ENCODE measurements around the gene CPNE8. TPM values are rescaled to one million over a fixed set of nuclear protein-coding genes. Genes with fewer than 3 reads are reported as not detected.
"Not testable (repeated sequence)": the region's sequence is repeated elsewhere in the genome, so short reads cannot be mapped to it uniquely, and the experiment has no call there.

Gene CPNE8
- total and polyA plus RNA-seq, 7 donors = 10.5 to 27.7 (median 15.7) TPM

DNA sequence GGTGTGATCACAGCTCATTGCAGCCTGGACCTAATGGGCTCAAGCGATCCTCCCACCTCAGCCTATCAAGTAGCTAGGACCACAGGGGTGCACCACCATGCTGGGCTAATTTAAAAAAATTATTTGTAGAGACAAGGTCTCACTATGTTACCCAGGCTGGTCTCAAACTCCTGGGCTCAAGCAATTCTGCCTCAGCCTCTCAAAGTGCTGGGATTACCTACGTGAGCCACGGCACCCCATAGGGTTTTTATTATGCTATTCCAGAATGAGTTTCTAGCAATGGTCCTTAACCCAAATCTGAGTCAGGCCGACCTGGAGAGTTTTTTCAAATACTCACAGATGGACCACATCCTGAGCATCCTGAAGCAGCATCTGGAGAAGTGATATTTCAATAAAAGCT, 159.8 kb downstream of the CPNE8 start:
- intact Hi-C loops (cut with DNase I) = no loop called here
- Histone ChIP-seq H3K36me3 (no peaks in the 10 kb centered on the region), H3K4me3 (no peak overlapping the region), H3K27ac (no peak overlapping the region), H3K4me1 (no peaks in the 10 kb centered on the region), H3K27me3 (no peaks in the 10 kb centered on the region), H3K9me3 (no peaks in the 10 kb centered on the region)
- WGBS, 2 donors = 88 to 92% methylated on average over 4 of the region's 4 CpGs
- TF ChIP-seq POLR2AphosphoS5 (IDR thresholded peaks at IDR 0.05) (no peak), POLR2A (IDR thresholded peaks at IDR 0.05) (no peak), CTCF (IDR thresholded peaks at IDR 0.05) (no peak), EP300 (IDR thresholded peaks at IDR 0.05) (no peak)
- no peak for DNase-seq

DNA sequence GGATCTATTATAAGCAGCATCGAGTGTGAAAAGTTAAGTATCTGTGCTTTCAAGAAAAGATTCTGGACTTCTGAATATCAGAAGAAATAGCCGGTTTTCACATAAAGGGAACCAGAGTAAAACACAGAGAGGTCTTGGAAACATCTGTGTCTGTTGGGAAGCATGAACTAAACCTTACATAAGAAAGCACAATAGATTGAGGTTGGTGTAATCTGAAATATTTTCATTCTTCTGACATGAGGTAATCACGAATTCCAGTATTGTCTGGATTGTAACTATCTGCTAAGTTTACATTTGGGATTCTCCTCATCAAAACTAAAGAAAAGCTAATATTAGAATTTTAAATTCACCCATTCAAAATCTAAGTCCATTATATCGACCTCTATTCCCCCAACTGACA, 161.3 kb downstream of the CPNE8 start:
- no peak for TF ChIP-seq POLR2AphosphoS5 (IDR thresholded peaks at IDR 0.05)
- no peak for TF ChIP-seq EP300 (IDR thresholded peaks at IDR 0.05)
- TF ChIP-seq POLR2A (IDR thresholded peaks at IDR 0.05) = no peak
- WGBS, 2 donors = 67 to 78% methylated on average over 4 of the region's 4 CpGs
- no peak overlapping the region for H3K4me3 ChIP-seq
- no peak overlapping the region for H3K27ac ChIP-seq
- no peaks in the 10 kb centered on the region for H3K36me3 ChIP-seq
- intact Hi-C loops (cut with DNase I) = no loop called here
- H3K27me3 ChIP-seq = no peaks in the 10 kb centered on the region
- no peaks in the 10 kb centered on the region for H3K9me3 ChIP-seq
- no peak for DNase-seq
- no peaks in the 10 kb centered on the region for H3K4me1 ChIP-seq

GRCh38 chr12:38742496-38742895, 162.9 kb downstream of the CPNE8 start:
- H3K4me1 ChIP-seq; DNase-seq; H3K4me3 ChIP-seq; H3K9me3 ChIP-seq; H3K27ac ChIP-seq; H3K27me3 ChIP-seq; H3K36me3 ChIP-seq; intact Hi-C loops (cut with DNase I): not testable (repeated sequence)
- 89 to 97% methylated on average over 1 of the region's 1 CpG for WGBS, 2 donors

GRCh38 chr12:38736821-38737220, 168.6 kb downstream of the CPNE8 start:
- no peaks in the 10 kb centered on the region for H3K4me1 ChIP-seq
- H3K9me3 ChIP-seq = no peaks in the 10 kb centered on the region
- H3K27ac ChIP-seq = no peak overlapping the region
- no peak for DNase-seq
- intact Hi-C loops (cut with DNase I) = no loop called here
- no peaks in the 10 kb centered on the region for H3K27me3 ChIP-seq
- 89 to 94% methylated on average over 3 of the region's 3 CpGs for WGBS, 2 donors
- no peaks in the 10 kb centered on the region for H3K36me3 ChIP-seq
- no peak for TF ChIP-seq POLR2A (IDR thresholded peaks at IDR 0.05)
- TF ChIP-seq CTCF (IDR thresholded peaks at IDR 0.05) = no peak
- no peak for TF ChIP-seq POLR2AphosphoS5 (IDR thresholded peaks at IDR 0.05)
- TF ChIP-seq EP300 (IDR thresholded peaks at IDR 0.05) = no peak
- H3K4me3 ChIP-seq = no peak overlapping the region

DNA sequence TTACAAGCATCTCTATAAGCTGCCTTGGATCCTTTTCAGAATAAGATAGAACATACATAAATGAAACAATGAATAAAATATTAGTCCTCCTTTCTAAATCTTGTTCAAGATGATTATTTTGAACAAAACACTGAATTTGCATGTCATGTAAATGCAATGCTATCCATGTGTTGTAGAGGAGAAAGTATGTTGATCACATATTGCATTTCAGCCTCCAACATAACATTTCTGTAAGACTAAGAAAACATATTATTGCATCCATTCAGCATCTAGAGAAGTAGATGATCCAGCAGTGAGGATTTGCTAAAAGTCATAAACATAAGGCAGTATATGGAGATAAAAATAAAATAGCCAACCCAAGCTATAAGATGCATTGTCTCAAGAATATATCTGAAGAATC, 172.6 kb downstream of the CPNE8 start:
- TF ChIP-seq CTCF (IDR thresholded peaks at IDR 0.05) (no peak), POLR2A (IDR thresholded peaks at IDR 0.05) (no peak), POLR2AphosphoS5 (IDR thresholded peaks at IDR 0.05) (no peak), EP300 (IDR thresholded peaks at IDR 0.05) (no peak)
- no peak overlapping the region for H3K27ac ChIP-seq
- H3K4me3 ChIP-seq = no peak overlapping the region
- H3K36me3 ChIP-seq = no peaks in the 10 kb centered on the region
- intact Hi-C loops (cut with DNase I) = no loop called here
- H3K4me1 ChIP-seq = no peaks in the 10 kb centered on the region
- H3K27me3 ChIP-seq = no peaks in the 10 kb centered on the region
- H3K9me3 ChIP-seq = no peaks in the 10 kb centered on the region
- DNase-seq = no peak

- H3K9me3 ChIP-seq = no peaks in the 10 kb centered on the region
- H3K27ac ChIP-seq = no peak overlapping the region
- 87 to 91% methylated on average over 1 of the region's 1 CpG for WGBS, 2 donors
- intact Hi-C loops (cut with DNase I) = no loop called here
- no peaks in the 10 kb centered on the region for H3K4me1 ChIP-seq
- no peak overlapping the region for H3K4me3 ChIP-seq
- H3K36me3 ChIP-seq = no peaks in the 10 kb centered on the region
- no peak for DNase-seq
- no peaks in the 10 kb centered on the region for H3K27me3 ChIP-seq
- TF ChIP-seq POLR2A (IDR thresholded peaks at IDR 0.05) = no peak
- no peak for TF ChIP-seq POLR2AphosphoS5 (IDR thresholded peaks at IDR 0.05)
- no peak for TF ChIP-seq EP300 (IDR thresholded peaks at IDR 0.05)
- no peak for TF ChIP-seq CTCF (IDR thresholded peaks at IDR 0.05)
These were observed 176.5 kb downstream of the CPNE8 start for GRCh38 chr12:38728894-38729293.

Measured in sigmoid colon (tissue), 7 donors.